ENCODE results near the gene GJE1. TPM values are rescaled to one million over a fixed set of nuclear protein-coding genes. Genes with fewer than 3 reads are reported as not detected.

The GJE1 gene
- polyA plus RNA-seq, 3 donors, result not detected

- DNase-seq, result no peak
These were observed 32.5 kb downstream of the GJE1 start for GRCh38 chr6:142165227-142165626.

GRCh38 chr6:142167071-142167470 lies 34.3 kb downstream of the GJE1 start:
- DNase-seq, result no peak

GRCh38 chr6:142167486-142167885 lies 34.8 kb downstream of the GJE1 start:
- DNase-seq, result no peak

GRCh38 chr6:142171351-142171750 lies 38.6 kb downstream of the GJE1 start:
- no peak for DNase-seq

DNA sequence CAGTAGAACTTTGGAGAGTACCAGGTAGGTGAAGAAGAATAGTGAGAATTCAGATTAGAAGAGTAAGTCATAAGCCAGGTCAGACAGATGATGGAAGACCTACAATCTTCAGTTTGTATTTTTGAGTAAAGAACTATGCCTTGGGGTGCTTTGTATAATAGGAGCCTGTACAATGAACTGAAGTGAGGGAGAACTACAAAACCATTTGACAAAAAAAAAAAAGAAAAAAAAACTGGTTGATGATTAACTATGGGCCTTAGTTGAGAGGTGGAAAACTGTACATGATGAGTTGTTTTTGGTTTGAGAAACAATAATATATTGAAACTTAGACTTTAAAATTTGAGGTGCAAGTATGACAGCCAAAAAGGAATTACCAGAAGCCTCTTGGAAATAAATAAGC lies 40.0 kb downstream of the GJE1 start:
- no peak for DNase-seq

GRCh38 chr6:142173980-142174379 lies 41.3 kb downstream of the GJE1 start:
- DNase-seq, result no peak

DNA sequence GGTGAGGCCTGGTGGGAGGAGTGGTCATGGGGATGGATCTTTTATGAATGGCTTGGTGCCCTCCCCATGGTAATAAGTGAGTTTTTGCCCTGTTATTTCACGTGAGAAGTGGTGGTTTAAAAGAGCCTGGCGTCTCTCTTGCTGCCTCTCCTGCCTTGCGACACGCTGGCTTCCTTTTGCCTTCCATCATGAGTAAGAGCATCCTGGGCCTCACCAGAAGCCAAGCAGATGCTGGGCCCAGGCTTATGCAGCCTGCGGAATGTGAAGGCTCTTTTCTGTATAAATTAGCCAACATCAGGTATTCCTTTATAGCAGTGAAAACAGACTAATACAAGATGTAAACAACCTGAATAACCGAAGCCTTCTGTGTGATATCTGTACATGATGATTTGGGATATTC lies 42.0 kb downstream of the GJE1 start:
- no peak for DNase-seq

- DNase-seq, result no peak
These were observed 45.4 kb downstream of the GJE1 start for GRCh38 chr6:142178129-142178528.

- no peak for DNase-seq
These were observed 49.3 kb downstream of the GJE1 start for GRCh38 chr6:142182004-142182403.

GRCh38 chr6:142183351-142183750 lies 50.6 kb downstream of the GJE1 start:
- no peak for DNase-seq

GRCh38 chr6:142184307-142184706 lies 51.6 kb downstream of the GJE1 start:
- no peak for DNase-seq

Other genes with a start within 250 kb of the GJE1 start
- under 1 TPM in 2 of 3 donors, not detected in 1; 0.28 to 0.38 TPM for gene NMBR, start 14.2 kb downstream of the GJE1 start, polyA plus RNA-seq (ENCODE audit: insufficient read length in 3 of 3)
- 10 to 100 TPM; 68.6 to 72.7 (median 69.5) TPM for gene VTA1, start 14.3 kb downstream of the GJE1 start, polyA plus RNA-seq (ENCODE audit: insufficient read length in 3 of 3)
- 10 to 100 TPM; 25.8 to 36.5 (median 28.8) TPM for gene ADGRG6, start 169.1 kb downstream of the GJE1 start, polyA plus RNA-seq (ENCODE audit: insufficient read length in 3 of 3)